Epithelial cell of esophagus (primary cell): Measurements from ENCODE around the gene PIGT.
A peak's percentile ranks its signal among the peaks of the same experiment; 100 is the strongest.

Experiments used
- DNase-seq: peaks from one replicate; pipeline ENCODE4 v3.0.0; 2010; ENCODE audit warnings: low read depth
- H3K4me3 ChIP-seq: 2 replicates; pipeline ENCODE4 v1.5.1; 2011; ENCODE audit warnings: mild to moderate bottlenecking, low read length, control low read depth
- CTCF ChIP-seq: IDR thresholded peaks from 2 replicates; pipeline ENCODE4 v1.5.1; 2011; ENCODE audit warnings: low read depth, mild to moderate bottlenecking, low read length, control low read depth, inconsistent platforms; ENCODE audit not compliant: insufficient read depth; ENCODE audit errors: missing control alignments

The PIGT gene

GRCh38 chr20:45407067-45407745, 8.7 kb upstream of the PIGT start:
- TF ChIP-seq CTCF: no peak
- DNase-seq: peak; percentile 42
- H3K4me3 ChIP-seq: peak overlapping the region; percentile 75

- DNase-seq: no peak
- no peak for TF ChIP-seq CTCF
- H3K4me3 ChIP-seq: peak within 1 kb of the TSS; percentile 75
Observed at GRCh38 chr20:45407783-45408645, 7.9 kb upstream of the PIGT start, which contains the start of gene DBNDD2. Gene DBNDD2, plus strand, starts transcription at chr20:45408289. Its CDS starts 179 bp downstream, at chr20:45408468.

GRCh38 chr20:45408646-45409213, 7.2 kb upstream of the PIGT start:
- H3K4me3 ChIP-seq: no peak overlapping the region
- TF ChIP-seq CTCF: no peak
- DNase-seq: no peak

GRCh38 chr20:45409521-45410272, 6.2 kb upstream of the PIGT start:
- no peak overlapping the region for H3K4me3 ChIP-seq
- DNase-seq: no peak
- no peak for TF ChIP-seq CTCF

- TF ChIP-seq CTCF: no peak
- H3K4me3 ChIP-seq: no peak overlapping the region
- DNase-seq: no peak
Observed at GRCh38 chr20:45410887-45411286, 5.1 kb upstream of the PIGT start.

- DNase-seq: no peak
- TF ChIP-seq CTCF: no peak
- H3K4me3 ChIP-seq: no peak overlapping the region
Observed at GRCh38 chr20:45412653-45413052, 3.3 kb upstream of the PIGT start.
